NB4 (cell line): Measurements from ENCODE around the gene PAH.

Source experiments
- CTCF ChIP-seq: IDR thresholded peaks from one replicate; pipeline ENCODE4 v1.5.1; 2012; ENCODE audit warnings: low read depth, low read length
- MAX ChIP-seq: IDR thresholded peaks from 2 replicates; pipeline ENCODE4 v1.6.1; 2011; ENCODE audit warnings: low read depth, low read length
- MYC ChIP-seq: IDR thresholded peaks from 2 replicates; pipeline ENCODE4 v1.6.1; 2011; ENCODE audit warnings: low read depth, low read length
- POLR2A ChIP-seq: IDR thresholded peaks from 2 replicates; pipeline ENCODE4 v1.6.1; 2011; ENCODE audit warnings: mild to moderate bottlenecking; ENCODE audit not compliant: insufficient read length; ENCODE audit errors: extremely low read depth

- TF ChIP-seq POLR2A (no peak), CTCF (no peak), MYC (no peak), MAX (no peak)
Observed at GRCh38 chr12:102917026-102917787, at the start of gene PAH.
